ENCODE measurements around the gene TSPAN9.

Gene TSPAN9

GRCh38 chr12:3289702-3290101, 212.5 kb downstream of the TSPAN9 start:
- no peak for DNase-seq (ENCODE audit: low read depth)
- no peak overlapping the region for H3K4me3 ChIP-seq (ENCODE audit: low read depth, low read length)
- no peak for TF ChIP-seq CTCF (conservative IDR thresholded peaks at IDR 0.05; ENCODE audit: low read depth, low read length)

GRCh38 chr12:3291939-3292338, 214.8 kb downstream of the TSPAN9 start:
- no peak for DNase-seq (ENCODE audit: low read depth)
- H3K4me3 ChIP-seq (ENCODE audit: low read depth, low read length) = no peak overlapping the region
- TF ChIP-seq CTCF (conservative IDR thresholded peaks at IDR 0.05; ENCODE audit: low read depth, low read length) = no peak

GRCh38 chr12:3292677-3293412, 215.7 kb downstream of the TSPAN9 start:
- no peak for TF ChIP-seq CTCF (conservative IDR thresholded peaks at IDR 0.05; ENCODE audit: low read depth, low read length)
- no peak for DNase-seq (ENCODE audit: low read depth)

DNA sequence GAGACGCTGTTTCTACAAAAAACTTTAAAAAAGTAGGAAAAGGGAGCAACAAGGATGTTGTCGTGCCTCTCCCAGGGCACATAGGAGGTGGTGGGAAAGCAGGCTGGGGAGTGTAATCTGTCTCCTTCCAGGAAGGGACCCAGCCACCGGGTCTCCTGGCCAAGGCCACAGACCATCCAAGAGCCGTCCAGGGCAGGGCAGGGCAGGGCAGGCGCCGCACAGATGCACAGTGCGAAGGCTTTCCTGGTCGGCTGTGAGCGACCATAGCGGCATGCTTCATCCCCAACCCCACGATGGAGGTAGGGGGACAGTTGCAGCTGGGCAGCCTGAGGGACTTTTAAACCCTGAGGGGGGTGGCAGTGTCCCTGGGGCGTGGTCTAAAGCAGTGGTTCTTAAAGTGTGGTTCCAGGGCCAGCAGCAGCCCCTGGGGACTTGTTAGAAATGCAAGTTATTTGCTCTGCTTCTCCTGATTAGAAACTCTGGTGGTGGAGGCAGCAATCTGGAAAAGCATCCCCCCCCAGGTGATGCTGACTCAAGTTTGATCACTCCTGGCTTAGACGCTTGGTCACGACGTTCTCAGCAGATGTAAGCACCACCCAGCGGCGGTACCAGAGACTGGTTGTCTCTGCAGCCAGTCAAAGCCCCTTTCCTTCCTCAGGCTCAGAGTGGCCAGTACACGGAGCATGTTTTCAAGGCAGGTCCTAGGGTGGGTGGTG, 216.4 kb downstream of the TSPAN9 start:
- no peak for TF ChIP-seq CTCF (conservative IDR thresholded peaks at IDR 0.05; ENCODE audit: low read depth, low read length)
- peak; percentile 54 for DNase-seq (ENCODE audit: low read depth)

More at GRCh38 chr12:3292677-3293412, 215.7 kb downstream of the TSPAN9 start:
- no peak overlapping the region for H3K4me3 ChIP-seq (ENCODE audit: low read depth, low read length)

DNA sequence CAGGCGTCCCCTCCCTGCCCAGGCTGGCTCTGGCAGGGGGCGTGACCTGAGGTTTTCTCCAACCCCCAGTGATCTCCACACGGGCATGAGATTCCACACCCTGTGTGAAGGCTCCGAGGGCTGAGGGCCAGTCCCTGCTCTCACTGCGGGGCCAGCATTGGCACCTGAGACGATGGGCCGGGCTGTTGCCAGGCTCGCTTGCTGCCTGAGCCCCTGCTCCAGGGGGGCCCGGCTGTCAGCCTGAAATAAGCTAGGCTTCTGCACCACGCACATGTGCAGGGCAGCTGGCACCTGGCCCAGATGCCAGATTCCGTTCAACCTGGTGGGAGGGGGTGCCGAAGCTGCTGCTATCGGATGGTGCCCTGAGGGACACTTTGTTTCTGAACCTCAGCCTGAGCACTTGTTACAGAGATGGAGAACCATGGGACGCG, 217.3 kb downstream of the TSPAN9 start:
- TF ChIP-seq CTCF (conservative IDR thresholded peaks at IDR 0.05; ENCODE audit: low read depth, low read length) = no peak
- no peak for DNase-seq (ENCODE audit: low read depth)
- H3K4me3 ChIP-seq (ENCODE audit: low read depth, low read length) = no peak overlapping the region

More for the DNA sequence above, 216.4 kb downstream of the TSPAN9 start:
- H3K4me3 ChIP-seq (ENCODE audit: low read depth, low read length) = no peak overlapping the region

DNA sequence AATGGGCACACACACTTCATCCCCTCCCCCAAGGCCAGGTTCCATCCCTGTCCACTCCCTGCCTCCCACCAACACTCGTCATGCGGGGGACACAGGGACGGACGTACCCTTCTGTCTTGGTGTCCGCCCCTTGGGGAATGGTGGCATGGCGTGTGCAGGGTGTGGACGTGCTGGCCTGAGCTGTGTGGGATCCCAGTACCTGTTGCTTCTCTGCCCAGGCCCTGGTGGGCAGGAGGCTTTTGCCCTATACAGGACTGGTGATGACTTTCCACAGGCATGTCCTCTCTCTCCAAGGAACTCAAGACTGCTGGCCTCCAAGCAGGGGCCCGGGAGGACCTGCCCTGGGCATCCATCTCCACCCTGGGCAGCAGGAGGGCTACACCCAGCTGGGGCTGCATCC, 218.0 kb downstream of the TSPAN9 start:
- DNase-seq (ENCODE audit: low read depth) = no peak
- TF ChIP-seq CTCF (conservative IDR thresholded peaks at IDR 0.05; ENCODE audit: low read depth, low read length) = no peak
- H3K4me3 ChIP-seq (ENCODE audit: low read depth, low read length) = no peak overlapping the region
